Measurements from ENCODE around the gene C19orf73.
"Not testable (repeated sequence)": the region's sequence is repeated elsewhere in the genome, so short reads cannot be mapped to it uniquely, and the experiment has no call there.

C19orf73 gene

GRCh38 chr19:49085868-49086232 is 33.1 kb downstream of the C19orf73 start:
- H3K27ac ChIP-seq, result peak overlapping the region; percentile 84
- no peak for TF ChIP-seq CTCF (IDR thresholded peaks at IDR 0.05)
- no peak for TF ChIP-seq ZFX (IDR thresholded peaks at IDR 0.05; ENCODE audit: borderline replicate concordance)

GRCh38 chr19:49085020-49085867 is 33.7 kb downstream of the C19orf73 start, which contains the start of gene SNRNP70:
Gene SNRNP70, plus strand, starts transcription at chr19:49085451. Its CDS starts 964 bp downstream, at chr19:49086415.
- no peak for TF ChIP-seq ZFX (IDR thresholded peaks at IDR 0.05; ENCODE audit: borderline replicate concordance)
- no peak for TF ChIP-seq CTCF (IDR thresholded peaks at IDR 0.05)
- peak within 1 kb of the TSS; percentile 84 for H3K27ac ChIP-seq

- no peak for TF ChIP-seq CTCF (IDR thresholded peaks at IDR 0.05)
- TF ChIP-seq ZFX (IDR thresholded peaks at IDR 0.05; ENCODE audit: borderline replicate concordance), result no peak
- peak overlapping the region; percentile 84 for H3K27ac ChIP-seq
Measured at GRCh38 chr19:49084206-49085019, 34.5 kb downstream of the C19orf73 start.

- H3K27ac ChIP-seq, result no peak overlapping the region
- no peak for TF ChIP-seq CTCF (IDR thresholded peaks at IDR 0.05)
- TF ChIP-seq ZFX (IDR thresholded peaks at IDR 0.05; ENCODE audit: borderline replicate concordance), result no peak
Measured at GRCh38 chr19:49081273-49081672, 37.7 kb downstream of the C19orf73 start.

GRCh38 chr19:49080392-49080791 is 38.6 kb downstream of the C19orf73 start:
- no peak for TF ChIP-seq ZFX (IDR thresholded peaks at IDR 0.05; ENCODE audit: borderline replicate concordance)
- no peak for TF ChIP-seq CTCF (IDR thresholded peaks at IDR 0.05)

GRCh38 chr19:49074869-49075268 is 44.1 kb downstream of the C19orf73 start:
- TF ChIP-seq CTCF (IDR thresholded peaks at IDR 0.05), result peak; percentile 82

More at GRCh38 chr19:49080392-49080791, 38.6 kb downstream of the C19orf73 start:
- H3K27ac ChIP-seq, result no peak overlapping the region

More at GRCh38 chr19:49074869-49075268, 44.1 kb downstream of the C19orf73 start:
- not testable (repeated sequence) for H3K27ac ChIP-seq

Data from 22Rv1 (cell line).